H9 (cell line): ENCODE results near the gene TIPRL. TPM values are rescaled to one million over a fixed set of nuclear protein-coding genes. Genes with fewer than 3 reads are reported as not detected.

ENCODE experiments used
- DNase-seq: peaks from one replicate; pipeline ENCODE4 v3.0.0-alpha.2; 2017
- H2AFZ ChIP-seq: one replicate; pipeline ENCODE4 v1.6.1; 2013; ENCODE audit warnings: mild to moderate bottlenecking, low read length, control low read depth, moderate library complexity
- H2AK5ac ChIP-seq: 2 replicates; pipeline ENCODE4 v1.6.1; 2013; ENCODE audit warnings: low read length, control low read depth, mixed read lengths; ENCODE audit not compliant: insufficient read length
- H2BK120ac ChIP-seq: one replicate; pipeline ENCODE4 v1.6.1; 2013; ENCODE audit warnings: low read depth, mild to moderate bottlenecking, low read length, control low read depth, inconsistent platforms; ENCODE audit not compliant: poor library complexity, severe bottlenecking
- H2BK12ac ChIP-seq: 2 replicates; pipeline ENCODE4 v1.6.1; 2013; ENCODE audit warnings: low read length, control low read depth, mixed read lengths, low read depth; ENCODE audit not compliant: insufficient read length
- H2BK15ac ChIP-seq: 2 replicates; pipeline ENCODE4 v1.6.1; 2013; ENCODE audit warnings: low read depth, low read length, control low read depth
- H2BK20ac ChIP-seq: one replicate; pipeline ENCODE4 v1.6.1; 2013; ENCODE audit warnings: low read depth, mild to moderate bottlenecking, low read length, control low read depth, inconsistent platforms; ENCODE audit not compliant: poor library complexity, severe bottlenecking
- H2BK5ac ChIP-seq: 2 replicates; pipeline ENCODE4 v1.6.1; 2013; ENCODE audit warnings: low read length, control low read depth, mixed read lengths; ENCODE audit not compliant: insufficient read length
- H3K14ac ChIP-seq: 2 replicates; pipeline ENCODE4 v1.6.1; 2013; ENCODE audit warnings: low read length, control low read depth; ENCODE audit not compliant: insufficient read depth
- H3K18ac ChIP-seq: 2 replicates; pipeline ENCODE4 v1.6.1; 2013; ENCODE audit warnings: low read depth, mild to moderate bottlenecking, mixed read lengths, low read length, control low read depth; ENCODE audit not compliant: insufficient read length
- H3K23ac ChIP-seq: 2 replicates; pipeline ENCODE4 v1.6.1; 2013; ENCODE audit warnings: low read length, control low read depth, mixed read lengths, low read depth; ENCODE audit not compliant: insufficient read length
- H3K23me2 ChIP-seq: 2 replicates; pipeline ENCODE4 v1.6.1; 2013; ENCODE audit warnings: low read depth, mild to moderate bottlenecking, mixed read lengths, low read length, control low read depth; ENCODE audit not compliant: insufficient read length, poor library complexity, severe bottlenecking
- H3K27ac ChIP-seq: 2 replicates; pipeline ENCODE4 v1.5.1; 2013; ENCODE audit warnings: low read length, control low read depth, mixed read lengths, low read depth; ENCODE audit not compliant: insufficient read length
- H3K27me3 ChIP-seq: 2 replicates; pipeline ENCODE4 v1.6.1; 2013; ENCODE audit warnings: low read length, control low read depth, inconsistent platforms; ENCODE audit not compliant: insufficient read depth
- H3K4ac ChIP-seq: 2 replicates; pipeline ENCODE4 v1.6.1; 2013; ENCODE audit warnings: low read depth, mild to moderate bottlenecking, control low read depth, inconsistent platforms, low read length, moderate library complexity
- H3K4me1 ChIP-seq: 2 replicates; pipeline ENCODE4 v1.6.1; 2013; ENCODE audit warnings: low read length, control low read depth, inconsistent platforms; ENCODE audit not compliant: insufficient read depth
- H3K4me2 ChIP-seq: 2 replicates; pipeline ENCODE4 v1.6.1; 2013; ENCODE audit warnings: low read length, control low read depth, mixed read lengths; ENCODE audit not compliant: insufficient read length, insufficient read depth
- H3K56ac ChIP-seq: 2 replicates; pipeline ENCODE4 v1.6.1; 2013; ENCODE audit warnings: low read depth, mild to moderate bottlenecking, mixed read lengths, low read length, control low read depth; ENCODE audit not compliant: insufficient read length
- H3K79me1 ChIP-seq: 2 replicates; pipeline ENCODE4 v1.6.1; 2013; ENCODE audit warnings: low read depth, mild to moderate bottlenecking, moderate library complexity, low read length, control low read depth, inconsistent platforms; ENCODE audit not compliant: insufficient read depth, poor library complexity, severe bottlenecking
- H3K79me2 ChIP-seq: 2 replicates; pipeline ENCODE4 v1.6.1; 2013; ENCODE audit warnings: low read length, control low read depth, inconsistent platforms; ENCODE audit not compliant: insufficient read depth
- H3K9ac ChIP-seq: 2 replicates; pipeline ENCODE4 v1.6.1; 2013; ENCODE audit warnings: low read length, control low read depth, mixed read lengths; ENCODE audit not compliant: insufficient read length; ENCODE audit errors: extremely low read depth
- H3K9me3 ChIP-seq: one replicate; pipeline ENCODE4 v1.6.1; 2013; ENCODE audit warnings: low read depth, low read length, inconsistent platforms; ENCODE audit not compliant: control insufficient read depth
- H3T11ph ChIP-seq: one replicate; pipeline ENCODE4 v1.6.1; 2013; ENCODE audit warnings: mild to moderate bottlenecking, low read length, control low read depth, inconsistent platforms
- H4K20me1 ChIP-seq: one replicate; pipeline ENCODE4 v1.6.1; 2013; ENCODE audit not compliant: control insufficient read depth, insufficient read length, insufficient read depth
- H4K5ac ChIP-seq: 2 replicates; pipeline ENCODE4 v1.6.1; 2013; ENCODE audit warnings: low read depth, mild to moderate bottlenecking, mixed read lengths, low read length, control low read depth; ENCODE audit not compliant: insufficient read length
- H4K8ac ChIP-seq: replicated peaks from 2 replicates; pipeline ENCODE4 v1.6.1; 2013; ENCODE audit warnings: low read length, control low read depth, mixed read lengths, low read depth; ENCODE audit not compliant: insufficient read length
- H4K91ac ChIP-seq: 2 replicates; pipeline ENCODE4 v1.6.1; 2013; ENCODE audit warnings: low read depth, mild to moderate bottlenecking, moderate library complexity, mixed read lengths, low read length, control low read depth; ENCODE audit not compliant: insufficient read length
- H3K27ac Mint-ChIP-seq, 3 experiments: 2 replicates in 2 of 3; 3 replicates in 1 of 3; pipeline ENCODE4 v1.8.0; 2020 to 2021; ENCODE audit warnings: mixed read lengths in 3 of 3, mild to moderate bottlenecking in 1 of 3, moderate library complexity in 1 of 3
- H3K27me3 Mint-ChIP-seq: 2 replicates; pipeline ENCODE4 v1.8.0; 2021; ENCODE audit warnings: low read depth, mild to moderate bottlenecking, moderate library complexity, mixed read lengths
- H3K36me3 Mint-ChIP-seq, 3 experiments: 2 replicates in 2 of 3; 3 replicates in 1 of 3; pipeline ENCODE4 v1.8.0; 2020 to 2021; ENCODE audit warnings: low read depth in 3 of 3, mixed read lengths in 3 of 3; ENCODE audit not compliant: insufficient read depth in 1 of 3
- H3K4me1 Mint-ChIP-seq, 2 experiments: 2 replicates each; pipeline ENCODE4 v1.8.0; 2020; ENCODE audit warnings: mixed read lengths in 2 of 2
- H3K4me3 Mint-ChIP-seq, 2 experiments: 2 replicates in 1 of 2; 3 replicates in 1 of 2; pipeline ENCODE4 v1.8.0; 2020 to 2021; ENCODE audit warnings: mild to moderate bottlenecking in 2 of 2, mixed read lengths in 2 of 2, moderate library complexity in 1 of 2
- H3K9me3 Mint-ChIP-seq, 2 experiments: 2 replicates in 1 of 2; 3 replicates in 1 of 2; pipeline ENCODE4 v1.8.0; 2020; ENCODE audit warnings: mild to moderate bottlenecking in 2 of 2, mixed read lengths in 2 of 2, moderate library complexity in 1 of 2
- CTCF ChIP-seq: fragments of 200-600 bp; sonication (generic); conservative IDR thresholded peaks from 3 replicates; pipeline ENCODE4 v1.8.0; 2021; ENCODE audit warnings: antibody characterized with exemption, mild to moderate bottlenecking
- total RNA-seq: library from RNA; stranded (reverse); gene quantifications from 2 replicates; pipeline ENCODE4 v1.2.1, GENCODE V29; 2021

The TIPRL gene
- total RNA-seq, 1 experiment from 2014 or later = 24.4 TPM

GRCh38 chr1:168187177-168187576 is 8.4 kb downstream of the TIPRL start:
- H3K4ac ChIP-seq = no peak overlapping the region
- Mint-ChIP-seq H3K27ac (no peak overlapping the region), H3K4me3 (no peak overlapping the region), H3K27me3 (no peaks in the 10 kb centered on the region), H3K9me3 (no peaks in the 10 kb centered on the region), H3K4me1 (peaks cover 3% of the 10 kb centered on the region in 2 experiments; a peak in 2 of 4 replicates), H3K36me3 (peaks cover 6 to 25% (median 17%) of the 10 kb centered on the region in 3 experiments; a peak in 6 of 7 replicates)
- H3K56ac ChIP-seq = no peak overlapping the region
- no peak overlapping the region for H3K23ac ChIP-seq
- H3K27me3 ChIP-seq = no peaks in the 10 kb centered on the region
- no peak overlapping the region for H4K8ac ChIP-seq
- no peak for DNase-seq
- no peaks in the 10 kb centered on the region for H3K4me1 ChIP-seq
- H2BK15ac ChIP-seq = no peak overlapping the region
- H3K14ac ChIP-seq = no peak overlapping the region
- no peak overlapping the region for H3K4me2 ChIP-seq
- TF ChIP-seq CTCF = no peak
- no peak overlapping the region for H2AFZ ChIP-seq
- H3K79me2 ChIP-seq = no peaks in the 10 kb centered on the region
- H3K18ac ChIP-seq = no peak overlapping the region
- H3K9ac ChIP-seq = no peak overlapping the region
- no peaks in the 10 kb centered on the region for H3K23me2 ChIP-seq
- no peak overlapping the region for H2BK20ac ChIP-seq
- no peak overlapping the region for H2BK5ac ChIP-seq
- no peak overlapping the region for H2BK12ac ChIP-seq
- H2BK120ac ChIP-seq = no peak overlapping the region
- no peak overlapping the region for H2AK5ac ChIP-seq
- H4K91ac ChIP-seq = no peak overlapping the region
- no peak overlapping the region for H4K5ac ChIP-seq
- H3K9me3 ChIP-seq = no peaks in the 10 kb centered on the region
- H3T11ph ChIP-seq = no peak overlapping the region
- no peak overlapping the region for H3K27ac ChIP-seq
- H3K79me1 ChIP-seq = no peaks in the 10 kb centered on the region
- no peaks in the 10 kb centered on the region for H4K20me1 ChIP-seq
